GM21737 (cell line): ENCODE data around the gene CALCR.
"Not testable (repeated sequence)": the region's sequence is repeated elsewhere in the genome, so short reads cannot be mapped to it uniquely, and the experiment has no call there.

Source experiments
- ATAC-seq: cut with Tn5 transposase; IDR thresholded peaks from one replicate; pipeline ENCODE4 v1.9.1; 2021; ENCODE audit warnings: mild to moderate bottlenecking, moderate library complexity; ENCODE audit not compliant: unreplicated experiment

CALCR gene

DNA sequence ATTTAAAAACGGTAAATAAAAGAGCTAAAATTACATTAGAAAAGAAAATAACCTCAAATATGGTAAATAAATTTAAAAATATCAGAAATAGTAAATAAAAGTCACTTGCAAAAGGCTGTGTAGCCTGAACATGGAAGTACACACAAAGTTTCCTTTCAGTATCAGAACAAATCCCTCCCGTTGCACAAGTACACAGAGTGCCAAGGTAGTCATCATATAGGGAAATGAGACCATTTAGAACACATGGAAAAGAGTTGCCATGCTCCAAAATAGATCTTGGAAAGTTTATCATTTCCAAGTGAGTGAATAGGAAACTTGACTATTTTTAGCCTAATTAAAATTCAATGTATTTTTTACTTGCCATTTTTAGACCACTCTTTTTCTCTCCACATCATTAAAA is 11.6 kb downstream of the CALCR start:
- no peak for ATAC-seq

DNA sequence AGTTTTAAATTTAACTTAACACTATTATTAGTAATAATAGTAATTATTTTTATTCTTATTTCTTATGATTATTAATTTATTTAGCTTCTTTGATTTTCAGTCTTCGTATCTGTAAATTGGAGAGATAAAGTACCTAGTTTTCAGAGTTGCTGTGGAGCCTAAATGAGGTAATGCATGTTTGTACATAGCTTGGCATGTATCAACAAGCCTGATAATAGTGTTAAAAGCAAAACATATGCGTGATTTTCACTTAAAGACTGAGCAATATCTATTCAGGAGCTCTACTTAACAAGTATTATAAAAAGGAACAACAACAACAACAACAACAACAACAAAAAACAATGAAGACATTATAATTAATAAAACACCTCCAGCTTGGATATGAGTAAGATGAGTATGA is 12.4 kb downstream of the CALCR start:
- ATAC-seq, result no peak

DNA sequence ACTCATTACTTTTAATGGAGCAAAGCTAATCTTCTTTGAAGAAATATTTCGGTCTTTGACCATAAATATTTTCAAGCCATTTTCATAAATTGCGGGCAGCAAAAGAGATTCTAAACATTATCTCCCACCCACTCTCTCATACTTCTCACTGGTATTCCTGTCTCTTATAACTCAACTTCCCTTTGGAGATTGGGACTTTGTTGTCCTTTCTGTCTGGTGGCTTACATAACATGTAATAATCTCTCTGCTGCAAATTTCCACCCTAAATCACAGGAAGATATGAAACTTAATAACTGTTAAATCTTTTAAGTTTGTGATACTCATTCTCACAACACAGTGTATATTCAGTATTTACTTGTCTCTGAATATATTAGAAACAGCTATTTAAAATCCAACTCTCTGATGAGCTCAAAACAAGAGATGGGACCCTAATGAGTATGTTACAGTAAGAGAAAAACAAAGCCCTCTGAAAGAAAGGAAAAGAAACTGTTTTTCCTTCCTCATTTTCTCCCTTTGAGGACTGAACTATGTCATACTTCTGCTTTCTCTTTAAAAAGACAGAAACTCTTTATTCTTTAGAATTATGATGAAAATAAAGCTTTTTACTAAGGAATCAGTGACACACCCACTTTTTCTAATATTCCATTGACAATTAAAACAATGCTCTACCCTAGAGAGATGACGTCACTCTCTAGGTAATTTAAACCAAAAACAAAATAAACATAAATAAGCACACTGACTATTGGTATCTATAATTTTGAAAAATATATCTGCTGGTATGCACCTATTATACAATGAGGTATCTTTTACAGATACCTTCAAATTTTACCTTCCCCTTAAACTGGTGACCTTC is 14.7 kb downstream of the CALCR start:
- ATAC-seq, result no peak

- no peak for ATAC-seq
Measured at GRCh38 chr7:93558705-93559614, 15.6 kb downstream of the CALCR start.

GRCh38 chr7:93551931-93552330 is 22.6 kb downstream of the CALCR start:
- no peak for ATAC-seq

- ATAC-seq, result no peak
Measured at GRCh38 chr7:93551063-93551895, 23.2 kb downstream of the CALCR start.

- ATAC-seq, result no peak
Measured at GRCh38 chr7:93547716-93548115, 26.8 kb downstream of the CALCR start.

- no peak for ATAC-seq
Measured at GRCh38 chr7:93544691-93545090, 29.8 kb downstream of the CALCR start.

DNA sequence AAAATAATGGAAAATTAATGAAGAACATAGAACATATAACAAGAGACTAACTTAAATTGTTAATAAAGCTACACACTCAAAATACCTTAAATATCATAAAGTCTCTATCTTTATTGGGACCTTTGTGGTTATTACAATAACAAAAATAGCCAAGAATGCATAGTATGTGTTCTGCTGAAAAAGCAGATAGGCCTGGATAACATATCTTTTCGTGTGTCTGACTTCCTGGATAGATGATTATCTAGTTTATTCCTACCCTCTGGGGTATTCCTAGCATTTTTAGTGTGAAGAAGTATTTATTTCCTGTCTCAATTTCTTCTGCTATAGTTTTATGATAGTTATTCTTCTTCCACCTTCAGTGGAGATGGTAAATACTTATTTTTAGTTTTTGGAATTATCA is 36.5 kb downstream of the CALCR start:
- ATAC-seq, result no peak

GRCh38 chr7:93535616-93536015 is 38.9 kb downstream of the CALCR start:
- ATAC-seq, result no peak

GRCh38 chr7:93530701-93531100 is 43.8 kb downstream of the CALCR start:
- ATAC-seq, result no peak

- ATAC-seq, result no peak
Measured at GRCh38 chr7:93516834-93517233, 57.7 kb downstream of the CALCR start.

DNA sequence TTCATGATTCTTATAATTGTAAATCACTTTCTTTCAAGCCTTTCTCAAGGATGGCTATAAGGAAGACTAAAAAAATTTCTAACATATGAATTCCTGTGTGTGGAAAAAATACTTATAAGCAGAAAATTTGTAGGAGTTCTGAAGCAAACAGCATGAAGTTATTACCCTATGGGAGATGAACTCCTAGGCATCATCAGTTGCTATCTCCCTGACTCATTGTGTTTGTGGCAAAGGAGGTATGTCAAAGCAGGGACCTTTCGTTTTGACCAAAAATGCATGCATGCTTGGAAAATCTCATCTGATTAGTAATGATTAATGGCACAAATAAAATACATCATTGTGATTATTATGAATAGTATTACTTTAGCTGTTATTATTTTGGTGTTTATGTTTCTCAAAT is 59.4 kb downstream of the CALCR start:
- ATAC-seq, result no peak

DNA sequence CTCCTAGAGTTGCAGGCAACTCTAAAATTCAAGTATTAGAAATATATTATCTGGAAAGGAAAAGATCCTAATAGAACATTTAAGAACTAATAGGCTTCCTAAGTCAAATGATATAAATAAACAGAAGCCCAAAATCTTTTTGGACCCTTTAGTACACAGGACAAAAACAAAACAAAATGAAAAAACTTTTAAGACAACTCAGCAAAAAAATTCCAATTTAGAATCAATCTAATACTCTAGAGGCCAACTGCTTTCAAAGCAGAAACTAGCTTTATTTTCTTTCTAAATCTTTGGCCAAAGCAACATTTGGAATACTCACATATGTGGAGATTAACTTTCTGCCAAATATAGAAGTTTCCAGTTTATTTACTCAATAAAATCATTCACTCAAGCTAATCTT is 65.2 kb downstream of the CALCR start:
- ATAC-seq, result no peak

DNA sequence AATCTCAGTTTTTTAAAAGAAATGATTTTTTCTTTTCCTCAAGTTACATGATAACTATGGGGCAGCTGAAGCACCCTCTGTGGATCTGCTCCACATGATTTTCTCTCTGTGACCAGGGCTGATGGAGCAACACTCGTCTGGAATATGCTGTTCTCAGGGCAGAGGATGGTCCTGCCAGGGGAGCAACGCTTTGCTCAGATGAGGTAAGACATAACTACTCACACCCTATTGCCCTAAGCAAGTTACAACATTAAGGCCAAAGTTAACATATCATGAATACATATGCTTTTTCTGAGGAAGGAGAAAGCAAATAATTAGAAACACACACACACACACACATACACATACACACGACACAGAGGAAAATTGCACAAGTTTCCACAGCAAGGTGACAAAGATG is 71.4 kb downstream of the CALCR start:
- no peak for ATAC-seq

DNA sequence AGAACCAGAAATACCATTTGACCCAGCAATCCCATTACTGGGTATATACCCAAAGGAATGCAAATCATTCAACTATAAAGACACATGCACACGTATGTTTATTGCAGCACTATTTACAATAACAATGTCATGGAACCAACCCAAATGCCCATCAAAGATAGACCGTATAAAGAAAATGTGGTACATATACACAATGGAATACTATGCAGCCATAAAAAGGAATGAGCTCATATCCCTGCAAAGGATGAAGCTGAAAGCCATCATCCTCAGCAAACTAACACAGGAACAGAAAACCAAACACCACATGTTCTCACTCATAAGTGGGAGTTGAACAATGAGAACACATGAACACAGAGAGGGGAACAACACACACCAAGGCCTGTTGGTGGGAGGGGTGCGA is 82.7 kb downstream of the CALCR start:
- not testable (repeated sequence) for ATAC-seq

DNA sequence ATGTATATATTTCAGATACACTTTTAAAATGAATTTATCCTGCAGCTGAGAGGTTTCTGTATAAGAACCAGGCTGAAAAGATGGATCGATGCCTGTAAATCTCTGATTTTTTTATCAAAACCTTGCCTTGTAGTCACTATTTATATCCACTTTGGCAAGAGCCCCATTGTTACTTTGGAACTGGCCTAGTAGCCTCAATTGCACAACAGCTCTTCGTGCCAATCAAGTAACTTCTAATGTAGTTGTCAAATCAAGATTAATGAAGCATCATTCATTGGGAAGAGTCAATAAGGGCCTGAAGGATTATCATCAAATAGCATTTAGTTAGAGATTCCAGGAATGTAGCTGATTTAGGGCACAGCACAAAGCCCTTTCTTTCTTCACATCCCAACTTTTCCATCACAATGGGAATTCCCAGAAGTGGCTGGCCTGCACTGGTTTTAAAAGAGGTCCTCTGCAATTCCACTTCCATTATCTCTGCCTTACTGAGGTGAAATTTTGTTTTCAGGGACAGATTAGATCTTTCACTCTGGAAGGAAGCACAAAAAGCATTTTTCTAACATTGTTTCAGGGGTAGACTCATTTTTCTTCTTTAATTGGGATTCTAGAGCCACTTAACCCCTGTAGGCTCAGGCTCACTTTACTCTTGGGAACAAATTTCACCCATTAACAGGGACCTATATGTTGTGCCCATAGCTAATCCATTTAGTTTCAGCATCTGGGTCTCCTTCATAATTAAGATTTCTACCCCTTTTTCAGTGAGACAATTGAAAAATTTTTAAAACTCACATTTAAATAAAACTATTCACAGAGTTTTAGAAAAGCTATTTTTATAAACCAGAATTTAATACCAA is 97.8 kb downstream of the CALCR start:
- no peak for ATAC-seq

DNA sequence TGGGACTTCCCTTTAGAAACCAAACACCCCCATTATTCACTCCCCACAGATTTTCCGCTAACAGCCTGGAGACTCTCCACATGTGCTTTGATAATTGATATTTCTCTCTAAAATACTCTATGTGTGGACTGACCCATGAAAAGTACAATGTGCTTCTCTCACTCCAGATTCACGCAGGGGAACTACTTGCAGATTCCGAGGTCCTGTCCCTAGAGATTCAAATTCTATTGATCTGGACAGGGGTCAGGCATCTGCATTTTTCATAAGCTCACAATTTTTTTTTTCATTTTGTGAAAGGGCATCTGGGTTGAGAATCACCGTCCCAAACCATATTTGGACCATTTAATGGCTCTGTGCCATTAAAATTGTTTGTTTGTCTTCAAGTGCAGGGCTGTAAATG is 98.7 kb downstream of the CALCR start:
- ATAC-seq, result no peak

GRCh38 chr7:93471456-93471855 is 103.1 kb downstream of the CALCR start:
- no peak for ATAC-seq

DNA sequence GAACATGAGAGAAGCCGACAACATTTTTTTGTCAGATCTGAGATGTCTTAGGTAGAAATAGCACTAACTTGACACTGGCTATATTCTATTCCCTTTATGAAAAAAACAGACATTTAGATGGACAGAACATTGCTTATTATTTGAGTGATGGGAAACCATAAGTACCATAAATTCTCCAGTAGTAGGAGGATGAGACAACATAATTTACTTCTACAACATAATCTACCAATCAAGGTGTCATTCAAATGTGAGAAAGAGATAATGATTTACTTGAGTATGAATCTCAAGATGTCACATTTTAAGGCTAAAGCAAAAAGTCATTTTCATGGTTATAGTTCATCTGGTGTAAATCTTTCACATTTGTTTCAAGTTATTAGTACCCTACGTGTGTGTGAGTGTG is 110.8 kb downstream of the CALCR start:
- ATAC-seq, result no peak
